A549 treated with ZK216348 at 1 μM for 4 hours (cell line): ENCODE measurements around the gene TMEM215. TPM values are rescaled to one million over a fixed set of nuclear protein-coding genes. Genes with fewer than 3 reads are reported as not detected.

Source experiments
- total RNA-seq: library from RNA; stranded (reverse); fragments of 200-300 nt; extraction: Qiagen RNA extraction; gene quantifications from 5 replicates; pipeline ENCODE4 v1.2.3, GENCODE V29; 2022; ENCODE audit warnings: low read depth

The TMEM215 gene, protein sequence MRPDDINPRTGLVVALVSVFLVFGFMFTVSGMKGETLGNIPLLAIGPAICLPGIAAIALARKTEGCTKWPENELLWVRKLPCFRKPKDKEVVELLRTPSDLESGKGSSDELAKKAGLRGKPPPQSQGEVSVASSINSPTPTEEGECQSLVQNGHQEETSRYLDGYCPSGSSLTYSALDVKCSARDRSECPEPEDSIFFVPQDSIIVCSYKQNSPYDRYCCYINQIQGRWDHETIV
- total RNA-seq, result not detected in 5 replicates

DNA sequence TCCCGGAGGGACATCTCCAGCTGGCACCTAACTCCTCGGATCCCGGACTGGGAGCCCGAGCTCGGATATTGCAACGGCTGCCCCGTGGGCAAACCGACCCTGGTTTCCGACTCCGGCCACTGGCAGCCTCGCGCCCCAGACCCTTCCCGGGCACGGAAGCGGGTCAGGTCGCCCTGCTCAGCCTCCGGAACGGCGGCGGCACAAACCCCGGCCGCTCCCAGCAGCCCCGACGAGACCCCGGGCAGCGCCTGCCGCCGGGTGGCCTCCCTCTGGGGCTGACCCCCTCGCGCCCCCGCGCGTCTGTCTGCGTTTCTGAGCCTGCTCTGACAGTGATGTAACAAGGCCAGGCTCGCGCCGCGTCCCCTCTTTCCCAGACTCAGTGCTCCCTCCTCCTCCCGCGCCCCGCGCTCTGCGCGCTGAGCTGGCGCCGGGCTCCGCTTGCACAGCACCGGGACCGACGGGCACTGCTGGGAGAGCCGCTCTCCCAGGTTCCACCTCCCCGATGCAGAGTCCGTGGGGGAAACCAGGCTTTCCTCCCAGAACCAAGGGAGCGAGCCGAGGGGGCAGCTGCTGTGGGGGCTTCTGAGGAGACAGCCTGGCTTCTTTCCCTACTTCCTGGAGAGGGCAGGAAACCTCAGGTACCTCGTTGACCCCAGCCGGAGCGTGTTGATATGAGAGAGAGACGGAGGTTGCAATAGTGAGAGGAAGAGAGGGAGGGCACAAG is at the start of gene TMEM215:
Gene TMEM215, plus strand, starts transcription at position 373 of the 724 bp plus-strand sequence. CDS start 644 bp downstream, outside the sequence.

Other genes with a start within 250 kb of the TMEM215 start
- gene SMIM27, start 231.2 kb upstream of the TMEM215 start, total RNA-seq, result 13.2 to 19.4 TPM (median 14.9 TPM) in 5 replicates
- 11.5 to 18.7 TPM (median 12.4 TPM) in 5 replicates for gene TOPORS, start 231.0 kb upstream of the TMEM215 start, total RNA-seq
- gene NDUFB6, start 210.4 kb upstream of the TMEM215 start, total RNA-seq, result 102 to 115 TPM (median 102 TPM) in 5 replicates
- gene TAF1L, start 147.9 kb upstream of the TMEM215 start, total RNA-seq, result 0.02 TPM in 1 of 5 replicates, not detected in the others
- gene APTX, start 218.1 kb downstream of the TMEM215 start, total RNA-seq, result 38.2 to 50.3 TPM (median 42.6 TPM) in 5 replicates
- gene DNAJA1, start 241.7 kb downstream of the TMEM215 start, total RNA-seq, result 244 to 280 TPM (median 273 TPM) in 5 replicates